Kidney tubule cell (primary cell): ENCODE measurements around the gene KIF1B.

Source experiments
- DNase-seq: peaks from one replicate; pipeline ENCODE4 v3.0.0-alpha.2; 2018; ENCODE audit warnings: low spot score

KIF1B gene

GRCh38 chr1:10209905-10210810 lies at the start of gene KIF1B:
TSS of gene KIF1B (plus strand) at chr1:10210570. CDS start at chr1:10232329, 21,759 bp downstream.
- peak; percentile 98 for DNase-seq

GRCh38 chr1:10160907-10161490 lies 49.4 kb upstream of the KIF1B start:
- DNase-seq = no peak

GRCh38 chr1:10161541-10162290 lies 48.7 kb upstream of the KIF1B start:
- no peak for DNase-seq

GRCh38 chr1:10168912-10169514 lies 41.4 kb upstream of the KIF1B start:
- no peak for DNase-seq

- DNase-seq = no peak
These were observed 40.2 kb upstream of the KIF1B start for GRCh38 chr1:10170239-10170574.

GRCh38 chr1:10171105-10171767 lies 39.1 kb upstream of the KIF1B start:
- no peak for DNase-seq

- no peak for DNase-seq
These were observed 38.2 kb upstream of the KIF1B start for GRCh38 chr1:10171995-10172669.

- DNase-seq = no peak
These were observed 36.8 kb upstream of the KIF1B start for GRCh38 chr1:10173582-10173981.

- DNase-seq = no peak
These were observed 32.5 kb upstream of the KIF1B start for GRCh38 chr1:10177876-10178275.

GRCh38 chr1:10178597-10179405 lies 31.6 kb upstream of the KIF1B start:
- no peak for DNase-seq

- DNase-seq = no peak
These were observed 30.8 kb upstream of the KIF1B start for GRCh38 chr1:10179406-10180091.

- no peak for DNase-seq
These were observed 29.2 kb upstream of the KIF1B start for GRCh38 chr1:10181154-10181553.

GRCh38 chr1:10185759-10186158 lies 24.6 kb upstream of the KIF1B start:
- no peak for DNase-seq

- no peak for DNase-seq
These were observed 23.9 kb upstream of the KIF1B start for GRCh38 chr1:10186331-10187025.

- DNase-seq = no peak
These were observed 23.4 kb upstream of the KIF1B start for GRCh38 chr1:10187026-10187334.

- no peak for DNase-seq
These were observed 22.2 kb upstream of the KIF1B start for GRCh38 chr1:10188133-10188650.

- no peak for DNase-seq
These were observed 20.7 kb upstream of the KIF1B start for GRCh38 chr1:10189659-10190058.

GRCh38 chr1:10192263-10192662 lies 18.1 kb upstream of the KIF1B start:
- DNase-seq = no peak

GRCh38 chr1:10193288-10193687 lies 17.1 kb upstream of the KIF1B start:
- DNase-seq = no peak
